CMK (cell line): ENCODE measurements around the gene FAM222B.
"Not testable (repeated sequence)": the region's sequence is repeated elsewhere in the genome, so short reads cannot be mapped to it uniquely, and the experiment has no call there.

Experiments
- DNase-seq: peaks from one replicate; pipeline ENCODE4 v3.0.0-alpha.2; 2010; ENCODE audit warnings: low read depth

The FAM222B gene, protein sequence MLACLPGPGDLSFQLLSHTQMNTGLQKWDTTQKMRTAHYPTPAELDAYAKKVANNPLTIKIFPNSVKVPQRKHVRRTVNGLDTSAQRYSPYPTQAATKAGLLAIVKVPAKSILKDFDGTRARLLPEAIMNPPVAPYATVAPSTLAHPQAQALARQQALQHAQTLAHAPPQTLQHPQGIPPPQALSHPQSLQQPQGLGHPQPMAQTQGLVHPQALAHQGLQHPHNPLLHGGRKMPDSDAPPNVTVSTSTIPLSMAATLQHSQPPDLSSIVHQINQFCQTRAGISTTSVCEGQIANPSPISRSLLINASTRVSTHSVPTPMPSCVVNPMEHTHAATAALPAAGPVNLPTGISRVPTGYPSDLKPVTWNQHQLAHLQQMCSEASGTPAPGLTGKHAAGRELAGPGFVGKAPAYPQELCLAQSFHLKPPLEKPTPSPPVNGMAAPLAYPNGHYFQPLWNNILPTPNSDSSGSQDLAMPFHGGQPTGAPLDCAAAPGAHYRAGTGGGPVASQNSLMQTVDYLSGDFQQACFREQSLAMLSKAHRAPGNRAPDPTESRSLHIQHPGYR

DNA sequence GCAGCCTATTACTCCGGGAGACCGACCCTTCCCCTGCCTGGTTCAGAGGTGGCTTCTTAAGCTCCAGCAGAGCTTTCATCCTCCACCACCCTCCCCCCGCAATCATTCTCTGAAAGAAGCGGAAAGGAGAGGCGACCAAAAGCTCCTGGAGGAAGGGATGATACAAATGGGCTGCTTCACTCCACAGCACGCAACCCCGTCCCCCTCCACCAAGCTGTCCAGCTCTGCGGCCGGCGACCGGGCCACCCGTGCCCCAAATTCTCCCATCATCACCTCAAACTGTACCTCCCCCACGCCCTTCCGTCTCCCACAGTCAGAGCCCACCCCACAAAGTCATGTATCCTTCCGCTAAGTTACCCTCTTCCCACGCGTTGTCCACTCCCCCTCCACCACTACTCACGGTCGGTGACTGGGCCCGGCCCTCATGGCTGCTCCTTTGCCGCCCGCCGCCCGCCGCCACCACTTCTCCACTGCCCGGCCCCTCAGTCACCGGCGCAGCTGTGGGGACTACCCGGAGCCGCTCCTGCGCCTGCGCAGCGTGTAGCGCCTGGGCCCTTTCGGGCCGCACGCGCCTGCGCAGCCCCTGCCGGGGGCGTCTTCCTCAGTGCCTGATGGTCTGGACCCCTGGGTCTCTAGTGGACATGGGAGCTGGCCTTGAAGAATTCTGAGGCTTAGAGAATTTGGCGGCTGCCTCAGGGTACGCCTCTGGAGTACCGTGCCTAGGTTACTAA lies at the start of gene FAM222B:
Gene FAM222B (minus strand): TSS at position 509 of the 731 bp plus-strand sequence. CDS start 76,123 bp downstream, outside the sequence.
- peak; percentile 85 for DNase-seq

DNA sequence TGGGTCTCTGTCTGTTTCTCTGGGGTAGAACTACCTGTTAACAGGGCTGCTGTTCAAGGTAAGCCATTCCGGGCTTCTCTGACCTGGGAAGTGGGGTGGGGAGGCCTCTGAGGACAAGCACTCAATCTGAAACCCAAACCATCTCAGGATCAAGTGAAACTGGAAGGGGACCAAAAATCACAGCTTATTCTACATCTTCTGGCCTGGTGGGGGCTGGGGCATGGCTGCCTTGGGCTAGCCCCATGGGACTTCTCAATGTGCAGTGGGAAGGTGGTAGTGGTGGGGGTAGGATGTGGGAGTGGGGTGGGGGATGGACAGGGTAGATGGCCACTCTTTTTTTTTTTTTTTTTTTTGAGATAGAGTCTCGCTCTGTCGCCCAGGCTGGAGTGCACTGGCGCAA lies 49.4 kb upstream of the FAM222B start:
- DNase-seq: no peak

DNA sequence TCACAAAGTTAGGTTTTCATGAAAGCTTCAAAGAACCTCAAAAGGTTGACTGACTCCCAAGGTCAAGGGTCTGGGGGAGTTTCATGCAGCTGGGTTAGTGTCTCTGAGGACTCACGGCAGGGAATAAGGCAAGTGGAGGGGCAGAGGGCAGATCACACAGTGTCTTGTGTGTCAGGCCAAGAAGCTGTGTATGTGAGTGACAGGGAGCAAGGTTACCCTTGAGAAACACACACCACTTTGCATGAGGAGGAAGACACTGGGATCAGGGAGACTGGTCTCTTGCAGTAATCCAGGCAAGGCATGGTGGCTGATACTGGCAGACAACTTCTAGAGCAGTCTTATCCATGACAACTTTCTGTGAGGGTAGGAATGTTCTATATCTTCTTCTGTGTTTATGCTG lies 48.6 kb upstream of the FAM222B start:
- no peak for DNase-seq

DNA sequence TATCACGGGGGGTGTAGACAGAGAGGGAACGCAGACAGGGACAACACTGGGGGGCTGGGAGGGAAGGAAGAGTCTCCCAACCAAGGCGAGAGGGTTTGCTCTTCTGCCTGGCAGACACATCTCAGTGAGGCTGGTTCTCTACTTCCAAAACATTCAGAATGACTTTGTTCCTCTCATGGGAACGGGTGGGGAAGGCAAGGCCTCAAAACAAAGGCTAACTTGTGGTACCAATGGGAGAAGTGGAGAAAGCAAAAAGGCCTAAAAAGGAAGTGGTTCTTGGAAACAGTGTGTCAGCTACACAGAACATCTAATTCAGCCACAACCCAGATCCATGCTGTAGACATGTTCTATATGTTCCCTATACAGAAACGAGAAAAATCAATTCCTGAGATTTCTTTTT lies 47.4 kb upstream of the FAM222B start:
- DNase-seq: no peak

DNA sequence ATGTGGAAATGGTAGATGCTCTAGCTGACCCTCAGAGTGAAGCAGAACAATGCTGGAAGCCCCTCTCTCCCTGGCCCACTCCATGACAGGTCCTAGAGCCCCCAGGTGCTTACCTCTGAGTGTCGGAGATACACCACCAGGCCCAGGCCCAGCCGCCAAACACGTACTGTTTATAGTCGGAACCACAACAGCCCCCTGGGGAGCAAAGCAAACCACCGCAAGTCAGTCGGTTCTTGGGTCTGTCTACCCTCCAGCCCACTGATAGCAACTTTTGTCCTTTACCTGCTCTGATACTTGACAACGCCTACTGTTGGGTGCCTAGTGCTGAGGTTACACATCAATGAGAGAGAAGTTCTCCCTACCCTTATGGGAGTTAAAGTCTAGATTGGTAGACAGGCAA lies 46.2 kb upstream of the FAM222B start:
- DNase-seq: no peak

DNA sequence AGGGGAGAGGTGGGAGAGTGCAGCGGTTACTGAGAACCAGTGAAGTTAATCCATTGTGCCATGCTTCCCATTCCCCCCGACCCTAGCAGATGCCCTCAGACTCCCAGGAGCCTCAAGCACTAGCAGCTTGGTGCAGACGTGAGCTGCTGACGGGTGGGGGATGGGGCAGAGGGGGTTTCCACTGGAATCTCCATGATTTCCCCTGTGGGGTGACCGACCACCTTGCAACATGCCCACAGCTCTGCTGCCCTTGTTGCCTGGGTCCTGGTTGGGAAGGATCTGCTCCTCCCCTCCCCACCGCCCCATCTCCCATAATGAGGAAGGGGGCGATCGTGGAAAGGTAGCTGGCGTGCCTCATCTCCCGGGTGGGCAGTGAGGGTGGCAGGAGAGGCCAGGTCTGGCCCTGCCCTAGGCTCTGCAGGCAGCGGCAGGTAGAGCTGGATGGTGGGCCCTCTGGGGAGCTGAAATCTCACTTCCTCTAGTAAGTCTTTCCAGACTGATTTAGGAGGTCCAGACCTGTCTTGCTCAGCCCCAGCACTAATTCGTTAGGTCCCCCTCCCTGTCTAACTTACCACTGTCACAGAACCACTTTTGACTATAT lies 45.4 kb upstream of the FAM222B start:
- DNase-seq: no peak

DNA sequence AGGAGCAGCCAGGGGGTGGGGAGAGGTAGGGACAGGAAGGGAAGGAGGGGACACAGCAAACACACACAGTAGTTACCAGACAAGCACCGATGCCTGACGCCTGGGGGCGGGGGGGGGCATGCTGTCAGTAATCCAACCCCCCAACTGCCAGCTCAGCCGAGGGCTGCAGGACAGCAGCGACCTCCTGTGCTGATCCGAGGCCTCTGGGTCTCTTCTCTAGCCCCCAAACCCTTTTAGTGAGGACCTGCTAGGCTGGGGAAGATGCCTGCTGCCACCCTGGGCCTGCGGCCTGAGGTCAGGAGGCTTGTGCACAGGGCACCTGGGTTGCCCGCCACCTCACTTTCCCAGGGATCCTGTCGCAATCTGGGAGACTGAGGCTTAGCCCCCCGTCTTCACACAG lies 43.4 kb upstream of the FAM222B start:
- no peak for DNase-seq

DNA sequence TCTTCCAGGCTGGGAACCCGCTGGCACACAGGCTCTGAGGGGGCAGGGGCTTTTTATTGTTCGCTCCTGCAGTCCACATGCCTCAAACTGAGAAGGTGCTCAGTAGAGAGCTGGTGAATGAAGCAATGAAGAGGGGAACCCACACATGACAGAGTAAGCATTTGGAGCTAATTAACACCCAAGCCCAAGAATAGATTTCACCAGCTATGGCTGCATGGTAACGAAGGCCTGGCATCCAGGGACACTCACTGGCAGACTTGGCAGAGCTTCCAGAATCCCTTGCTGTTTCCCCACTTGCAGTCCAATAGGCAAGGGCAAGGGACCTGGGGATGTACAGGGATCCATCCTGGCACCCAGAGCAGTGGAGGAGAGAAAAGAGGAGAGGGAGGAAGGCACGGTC lies 42.8 kb upstream of the FAM222B start:
- no peak for DNase-seq

DNA sequence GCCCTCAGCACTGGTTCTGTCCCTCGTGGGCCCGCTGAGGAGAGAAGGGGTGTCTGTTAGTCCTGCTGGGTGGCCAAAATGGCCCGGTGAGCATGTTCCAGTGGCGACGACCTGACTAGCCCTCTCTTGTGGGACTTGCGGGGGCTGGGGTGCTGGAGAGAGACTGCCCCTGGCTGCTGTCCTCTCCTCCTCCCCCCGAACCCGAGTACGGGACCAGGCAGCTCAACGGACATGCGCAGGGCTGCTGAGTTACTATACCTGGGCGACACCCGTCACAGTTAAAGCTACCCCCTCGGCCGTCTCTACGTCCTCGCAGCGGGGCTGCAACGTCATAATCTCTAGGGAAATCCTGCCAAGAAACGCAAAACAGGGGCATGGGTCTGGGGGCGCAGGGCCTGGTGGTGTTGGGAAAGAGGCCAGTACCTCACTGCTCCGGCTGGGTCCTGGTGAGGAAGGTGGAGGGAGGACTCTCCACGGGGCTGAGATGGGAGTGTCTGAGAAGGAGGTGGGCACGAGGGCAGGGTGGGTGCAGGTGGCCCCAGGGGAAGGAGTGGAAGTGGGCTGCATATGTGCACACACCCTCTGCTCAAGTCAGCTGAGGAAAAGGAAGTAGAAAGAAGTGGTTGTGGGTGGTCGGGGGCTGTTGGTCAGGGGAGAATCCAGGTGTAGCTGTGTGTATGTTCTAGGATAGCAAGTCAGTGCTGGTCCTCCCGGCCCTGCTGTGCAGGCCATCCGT lies 41.5 kb upstream of the FAM222B start:
- no peak for DNase-seq

DNA sequence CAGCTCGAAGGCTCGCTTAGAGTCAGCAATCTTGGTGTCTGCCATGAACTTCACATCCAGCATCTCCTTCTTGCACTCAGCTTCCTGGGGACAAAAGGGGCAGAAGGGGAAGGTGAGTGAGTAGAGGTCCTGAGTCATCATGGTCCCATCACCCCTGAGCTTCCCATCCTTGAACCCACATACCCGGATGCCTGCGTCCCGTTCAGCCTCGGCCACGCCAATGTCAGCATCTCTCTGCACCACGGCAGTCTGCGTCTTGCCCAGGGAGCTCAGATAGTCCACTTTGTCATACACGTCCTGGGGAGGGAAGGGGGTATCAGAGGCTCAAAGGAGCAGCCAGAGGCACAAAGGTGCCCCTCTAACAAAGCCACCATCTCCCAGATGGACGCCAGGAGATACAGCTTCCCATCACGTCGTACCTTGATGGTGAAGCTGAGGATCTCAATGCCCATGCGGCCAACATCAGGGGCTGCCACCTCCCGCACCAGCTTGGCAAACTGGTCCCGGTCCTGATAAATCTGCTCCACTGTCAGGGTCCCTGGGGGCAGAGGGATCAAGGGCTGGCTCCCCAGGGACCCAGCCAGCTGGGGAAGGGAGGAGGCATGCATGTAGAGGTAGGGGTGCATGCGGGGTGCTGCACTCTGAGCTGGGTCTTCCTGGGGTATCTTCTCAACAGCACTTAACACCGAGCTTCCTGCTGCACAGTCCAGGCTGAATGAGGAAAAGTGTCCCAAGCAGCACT lies 39.7 kb upstream of the FAM222B start:
- DNase-seq: no peak

DNA sequence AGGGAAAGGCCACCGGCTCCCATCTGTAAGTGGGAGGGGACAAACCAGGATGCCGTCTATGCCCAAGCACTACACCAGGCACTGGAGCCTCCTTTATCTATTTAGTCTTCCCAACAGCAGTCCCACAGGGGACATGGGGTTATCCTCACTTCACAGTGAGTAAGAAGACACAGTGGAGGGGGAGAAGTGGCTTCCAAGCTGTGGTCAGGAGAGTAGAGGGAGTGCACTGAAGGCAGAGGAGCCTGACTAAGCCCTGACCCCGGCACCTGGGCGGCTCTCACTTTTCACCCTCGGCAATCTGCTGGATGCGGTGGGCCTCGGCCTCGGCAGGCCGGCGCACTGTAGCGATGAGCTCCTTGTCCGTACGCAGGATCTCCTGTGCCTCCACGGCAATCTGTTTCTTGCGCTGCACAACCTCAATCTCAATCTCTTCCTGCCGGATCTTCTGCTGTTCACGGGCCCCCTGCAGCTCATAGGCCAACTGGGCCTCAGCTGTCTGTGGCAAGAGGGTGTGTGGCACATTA lies 39.0 kb upstream of the FAM222B start:
- DNase-seq: no peak

DNA sequence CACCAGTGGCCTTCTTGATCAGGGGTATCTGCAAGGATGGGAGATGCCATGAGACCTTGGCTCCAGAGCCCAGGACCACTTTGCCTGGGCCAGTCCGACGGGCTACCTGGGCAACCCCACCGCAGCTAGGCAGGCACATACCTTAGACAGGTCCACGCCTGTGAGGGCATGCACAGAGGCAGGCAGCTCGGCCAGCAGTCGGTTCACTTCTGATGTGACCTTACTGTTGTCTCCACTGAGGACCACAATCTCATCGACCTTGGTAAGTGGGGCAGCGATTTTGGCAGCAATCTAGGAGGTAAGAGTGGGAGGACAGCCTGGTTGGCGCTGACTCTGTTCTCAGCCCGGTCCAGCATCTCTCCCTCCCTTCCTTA lies 38.0 kb upstream of the FAM222B start:
- no peak for DNase-seq

DNA sequence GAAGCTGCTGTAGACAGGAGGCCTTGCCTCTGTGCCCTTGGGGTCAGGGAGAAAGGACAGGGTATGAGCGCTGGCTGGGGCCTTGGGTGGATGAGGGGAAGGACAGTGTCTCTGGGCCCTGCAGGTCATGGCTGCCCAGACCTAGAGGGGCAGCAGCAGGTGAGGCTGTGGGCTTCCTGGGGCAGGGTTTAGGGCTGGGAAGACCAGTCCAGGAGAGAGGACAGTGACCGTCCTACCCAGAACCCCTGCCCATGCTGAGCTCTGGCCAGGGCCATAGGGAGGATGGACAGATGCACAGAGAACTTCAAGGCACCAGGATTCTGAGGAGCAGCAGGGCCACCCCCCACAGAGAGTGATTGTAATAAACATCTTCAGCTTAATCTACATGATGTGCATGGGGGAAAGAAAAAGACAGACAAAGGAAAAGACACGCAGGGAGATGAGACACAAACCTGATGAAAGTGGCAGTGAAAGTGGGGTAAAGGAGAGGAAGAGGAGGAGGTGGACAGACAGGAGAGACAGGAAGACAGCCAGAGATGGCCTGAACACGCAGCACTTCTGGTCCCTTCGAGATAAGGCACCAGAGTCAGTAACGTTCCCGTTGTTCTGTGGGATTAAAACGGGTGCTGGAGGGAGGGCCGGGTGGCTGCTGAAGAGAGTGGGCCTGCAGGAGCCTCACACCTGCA lies 37.4 kb upstream of the FAM222B start:
- DNase-seq: no peak

DNA sequence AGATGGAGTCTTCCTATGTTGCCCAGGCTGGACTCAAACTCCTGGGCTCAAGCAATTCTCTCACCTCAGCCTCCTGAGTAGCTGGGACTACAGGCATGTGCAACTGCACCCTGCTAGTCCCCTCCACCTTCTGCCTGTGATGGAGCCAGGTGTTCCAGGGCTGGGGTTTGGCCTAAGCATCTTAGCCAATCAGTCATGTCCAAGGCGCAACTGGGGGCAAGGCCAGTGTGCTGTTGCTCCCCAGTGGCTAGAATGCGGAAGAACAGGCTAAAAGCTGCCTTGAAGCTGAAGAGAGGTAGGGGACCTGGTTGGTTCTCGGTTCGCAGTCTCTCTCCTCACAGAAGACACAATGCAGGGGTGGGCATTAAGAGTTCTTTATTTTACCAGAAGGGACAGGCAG lies 36.4 kb upstream of the FAM222B start:
- no peak for DNase-seq

DNA sequence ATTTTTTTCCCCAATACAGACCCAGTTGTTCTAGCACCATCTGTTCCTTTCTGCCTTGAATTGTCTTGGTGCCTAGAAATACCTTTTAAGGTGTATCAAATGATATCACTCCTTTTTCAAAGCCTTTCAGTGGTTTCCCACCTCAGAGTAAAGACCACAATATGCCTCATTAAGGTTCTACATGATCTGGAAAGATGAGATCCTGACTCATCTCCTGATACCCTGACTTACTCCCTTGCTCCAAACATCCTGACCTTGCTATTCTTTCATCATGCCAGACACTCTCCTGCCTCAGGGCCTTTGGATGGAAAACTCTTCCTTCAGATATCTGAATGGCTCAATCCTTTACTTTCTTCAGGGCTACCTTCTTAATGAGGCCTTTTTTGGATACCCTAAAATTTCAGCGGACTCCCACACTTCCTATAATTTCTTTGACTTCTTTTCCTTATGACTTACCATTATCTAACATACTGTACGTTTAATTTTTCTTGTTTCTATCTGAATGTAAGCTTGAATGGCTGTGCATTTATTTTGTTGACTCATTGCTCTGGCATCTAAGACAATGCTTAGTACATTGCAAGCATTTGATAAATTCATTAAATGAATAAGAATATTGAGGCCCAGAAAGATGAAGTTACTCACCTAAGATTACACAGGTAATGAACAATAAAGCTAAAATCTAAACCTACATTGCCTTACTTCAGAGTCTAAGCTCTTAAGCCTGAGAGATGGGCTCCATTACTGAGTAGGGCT lies 35.7 kb upstream of the FAM222B start:
- no peak for DNase-seq

DNA sequence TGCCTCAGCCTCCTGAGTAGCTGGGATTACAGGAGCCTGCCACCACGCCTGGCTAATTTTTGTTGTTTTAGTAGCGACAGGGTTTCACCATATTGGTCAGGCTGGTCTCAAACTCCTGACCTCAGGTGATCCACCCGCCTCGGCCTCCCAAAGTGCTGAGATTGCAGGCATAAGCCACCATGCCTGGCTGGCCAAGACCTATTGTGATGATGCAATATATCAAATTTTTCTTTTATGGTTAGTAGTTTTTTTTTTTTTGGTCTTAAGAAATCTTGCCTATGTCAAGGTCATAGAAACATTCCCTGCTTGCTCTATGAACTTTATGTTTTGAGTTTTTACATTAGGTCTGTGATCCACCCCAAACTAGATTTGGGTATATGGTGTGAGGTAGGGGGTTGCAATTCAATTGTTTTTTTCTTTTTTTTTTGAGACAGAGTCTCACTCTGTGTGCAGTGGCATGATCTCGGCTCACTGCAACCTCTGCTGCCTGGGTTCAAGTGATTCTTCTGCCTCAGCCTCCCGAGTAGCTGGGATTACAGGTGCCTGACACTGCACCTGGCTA lies 34.6 kb upstream of the FAM222B start:
- DNase-seq: not testable (repeated sequence)

DNA sequence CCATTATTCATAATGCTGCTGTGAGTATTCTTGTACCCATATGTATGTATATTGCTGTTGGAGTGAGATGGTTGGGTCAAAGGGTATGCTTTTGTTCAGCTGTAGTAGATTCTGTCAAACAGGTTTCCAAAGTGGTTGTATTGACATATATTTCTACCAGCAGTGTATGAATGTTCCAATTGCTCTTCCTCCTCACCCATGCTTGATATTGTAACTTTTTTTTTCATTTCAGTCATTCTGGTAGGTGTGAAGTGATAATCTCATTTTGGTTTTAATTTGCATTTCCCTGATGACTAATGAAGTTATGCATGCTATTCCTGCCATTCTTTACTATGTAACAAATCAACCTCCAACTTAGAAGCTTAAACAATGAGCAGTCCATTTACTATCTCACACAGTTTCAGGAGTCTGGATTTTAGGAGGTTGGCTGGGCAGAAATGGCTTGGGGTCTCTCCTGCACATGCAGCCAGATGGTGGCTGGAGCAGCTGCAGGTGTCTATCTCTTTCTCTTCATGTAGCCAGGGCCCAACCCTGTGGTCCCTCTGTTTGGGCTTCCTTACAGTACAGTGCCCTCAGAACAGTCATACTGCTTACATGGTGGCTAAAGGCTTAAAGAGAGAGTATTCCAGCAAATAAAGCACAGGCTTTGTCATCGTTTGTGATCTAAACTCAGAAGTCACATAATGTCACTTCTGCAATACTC lies 33.4 kb upstream of the FAM222B start:
- no peak for DNase-seq

DNA sequence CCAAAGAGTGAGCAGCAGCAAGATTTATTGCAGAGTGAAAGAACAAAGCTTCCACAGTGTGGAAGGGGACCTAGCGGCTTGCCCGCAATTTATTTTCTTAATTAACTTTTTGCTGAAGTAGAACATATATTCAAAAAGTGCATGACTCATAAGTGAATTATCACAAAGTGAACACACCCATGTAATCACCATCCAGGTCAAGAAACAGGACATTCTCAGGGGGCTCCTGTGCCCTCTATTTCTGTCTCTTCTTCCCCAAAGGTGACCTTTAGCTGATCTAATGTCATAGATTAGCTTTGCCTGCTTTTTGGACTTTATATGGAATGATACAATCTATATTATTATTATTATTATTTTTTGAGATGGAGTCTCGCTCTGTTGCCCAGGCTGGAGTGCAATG lies 32.2 kb upstream of the FAM222B start:
- no peak for DNase-seq

DNA sequence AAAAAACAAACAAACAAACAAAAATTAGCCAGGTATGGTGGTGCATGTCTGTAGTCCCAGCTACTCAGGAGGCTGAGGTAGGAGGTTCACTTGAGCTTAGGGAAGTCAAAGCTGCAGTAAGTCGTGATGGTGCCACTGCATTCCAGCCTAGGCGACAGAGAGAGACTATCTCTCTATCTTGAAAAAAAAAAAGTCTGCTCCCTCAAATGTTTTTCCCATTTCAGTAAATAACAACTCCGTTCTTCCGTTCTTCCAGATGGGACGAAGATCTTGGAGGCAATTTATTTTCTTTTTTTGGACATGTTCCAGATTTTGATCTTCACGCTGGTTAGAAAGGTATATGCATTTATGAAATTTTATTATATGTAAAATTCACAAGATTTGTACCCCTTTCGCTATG lies 31.2 kb upstream of the FAM222B start:
- DNase-seq: no peak
